ENCODE results near the gene GTF2H1.
A peak's percentile ranks its signal among the peaks of the same experiment; 100 is the strongest.

Gene GTF2H1

GRCh38 chr11:18321969-18322711 lies at the start of gene GTF2H1, which contains the start of gene HPS5:
Gene GTF2H1, plus strand, starts transcription at chr11:18322567. Its CDS starts 10,508 bp downstream, at chr11:18333075.
Gene HPS5, minus strand, starts transcription at chr11:18322140. Its CDS starts 4,282 bp downstream, at chr11:18317858.
- peak; percentile 99 for DNase-seq (ENCODE audit: low spot score)

DNA sequence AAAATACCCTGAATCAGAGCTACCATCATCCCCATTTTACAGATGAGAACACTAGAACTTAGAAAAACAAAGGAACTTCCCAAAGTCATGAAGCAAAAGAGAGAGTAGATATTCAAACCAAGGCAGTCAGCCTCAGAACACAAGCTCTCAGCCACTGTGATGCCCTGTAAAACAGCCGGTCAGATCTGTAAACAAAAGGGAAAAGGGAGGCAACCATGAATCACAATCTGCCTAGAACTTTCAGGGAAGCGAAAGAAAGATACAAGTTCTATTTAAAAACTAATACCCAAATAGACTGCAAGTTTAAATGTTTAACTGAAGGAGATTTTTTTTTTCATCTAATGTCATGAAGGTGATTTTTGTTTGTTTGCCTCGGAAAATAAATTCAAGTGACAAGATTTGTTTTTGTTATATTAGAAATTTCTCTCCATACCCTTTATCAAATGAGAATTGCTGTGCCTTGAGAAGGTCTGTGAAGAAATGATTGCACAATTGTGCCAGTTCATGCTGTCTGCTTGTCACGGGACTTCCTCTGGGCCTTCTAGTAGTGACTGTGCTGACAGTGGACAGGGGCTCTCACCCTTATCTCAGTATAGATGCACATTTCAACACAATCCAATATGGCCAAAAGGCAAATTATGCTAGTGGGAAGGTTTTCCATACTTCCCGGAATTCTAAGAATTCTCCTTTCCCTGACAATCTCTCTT lies 44.6 kb upstream of the GTF2H1 start:
- no peak for DNase-seq (ENCODE audit: low spot score)

GRCh38 chr11:18280438-18281045 lies 41.8 kb upstream of the GTF2H1 start:
- no peak for DNase-seq (ENCODE audit: low spot score)

- DNase-seq (ENCODE audit: low spot score) = no peak
Measured at GRCh38 chr11:18282626-18283025, 39.7 kb upstream of the GTF2H1 start.

DNA sequence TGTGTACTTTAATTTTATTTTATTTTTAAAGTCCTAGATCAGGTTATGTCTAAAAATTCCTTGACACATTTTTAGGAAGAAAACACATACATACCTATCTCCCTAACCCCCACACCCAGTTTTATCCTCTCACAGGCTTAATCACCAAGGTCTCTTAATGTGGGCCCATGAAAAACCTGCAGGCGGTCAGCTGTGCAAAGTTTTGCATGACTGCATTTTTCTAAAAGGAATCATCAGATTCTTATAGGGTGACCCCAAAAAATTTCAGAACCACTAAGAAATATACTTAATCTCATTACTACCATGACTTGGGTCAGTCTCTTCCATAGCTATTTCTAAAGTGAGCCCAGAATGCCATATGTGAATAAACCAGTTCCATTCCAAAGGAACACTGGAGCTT lies 36.5 kb upstream of the GTF2H1 start:
- DNase-seq (ENCODE audit: low spot score) = no peak

- DNase-seq (ENCODE audit: low spot score) = no peak
Measured at GRCh38 chr11:18288911-18289310, 33.5 kb upstream of the GTF2H1 start.

DNA sequence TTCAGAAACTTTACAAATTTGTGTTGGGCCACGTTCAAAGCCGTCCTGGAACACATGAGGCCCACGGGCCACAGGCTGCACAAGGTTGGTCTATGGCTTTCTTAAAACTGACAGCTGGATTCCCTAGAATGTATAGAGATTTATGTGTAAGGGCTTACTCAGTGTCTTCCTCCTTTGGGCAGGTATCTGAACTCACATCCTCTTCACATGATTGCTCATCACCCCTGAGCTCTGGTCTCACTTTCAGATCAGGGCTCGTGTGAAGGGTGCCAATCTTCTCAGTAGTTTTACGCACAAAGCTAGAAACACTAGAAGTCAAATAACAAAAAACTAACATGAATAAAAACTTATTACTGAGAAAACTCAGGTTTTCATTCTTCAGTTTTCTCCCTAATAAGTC lies 27.5 kb upstream of the GTF2H1 start:
- no peak for DNase-seq (ENCODE audit: low spot score)

GRCh38 chr11:18295316-18295715 lies 27.1 kb upstream of the GTF2H1 start:
- peak; percentile 60 for DNase-seq (ENCODE audit: low spot score)

DNA sequence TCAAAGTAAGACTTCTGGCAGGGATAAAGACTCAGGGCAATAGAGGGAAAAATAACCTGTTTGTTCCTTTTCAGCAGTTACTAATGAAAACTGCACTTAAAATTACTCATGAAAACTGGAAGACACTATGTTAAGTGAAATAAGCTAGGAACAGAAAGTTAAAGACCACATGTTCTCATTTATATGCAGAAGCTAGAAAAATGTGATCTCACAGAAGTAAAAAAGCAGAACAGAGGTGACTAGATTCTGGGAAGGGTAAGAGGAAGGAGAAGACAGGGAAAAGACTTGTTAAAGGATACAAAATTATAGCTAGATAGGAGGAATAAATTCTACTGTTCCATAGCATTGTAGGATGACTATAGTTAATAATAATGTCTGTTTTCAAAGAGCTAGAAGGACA lies 22.6 kb upstream of the GTF2H1 start:
- no peak for DNase-seq (ENCODE audit: low spot score)

- no peak for DNase-seq (ENCODE audit: low spot score)
Measured at GRCh38 chr11:18304745-18305144, 17.6 kb upstream of the GTF2H1 start.

DNA sequence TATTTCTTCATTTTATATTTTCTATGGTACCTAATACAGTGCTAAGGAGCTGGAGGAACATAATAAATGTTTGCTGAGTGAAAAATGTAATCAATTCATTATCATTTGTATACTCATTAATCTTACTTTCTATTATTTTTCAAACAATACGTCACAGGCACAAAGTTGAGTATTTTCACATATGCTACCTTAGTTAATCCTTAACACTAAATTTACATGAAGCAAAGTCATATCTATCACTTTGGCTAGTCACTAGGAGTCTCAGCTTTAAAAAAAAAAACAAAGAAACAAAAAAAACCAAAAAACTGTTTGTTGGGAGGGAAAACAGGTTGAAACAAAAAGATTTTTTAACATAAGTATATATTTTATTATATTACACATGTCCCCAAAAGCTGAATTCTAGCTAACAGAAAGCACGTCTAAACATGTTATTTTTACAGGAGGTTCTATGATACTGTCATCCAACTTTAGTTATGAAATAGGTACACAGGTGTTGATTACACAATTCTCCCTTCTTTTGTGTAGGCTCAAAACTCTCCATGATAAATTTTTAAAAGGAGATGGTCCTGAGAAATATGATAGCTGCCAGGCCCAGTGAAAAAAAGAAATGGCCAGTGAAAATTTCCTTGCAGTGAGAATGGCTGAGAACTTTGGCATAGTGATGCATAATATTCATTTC lies 14.8 kb upstream of the GTF2H1 start:
- no peak for DNase-seq (ENCODE audit: low spot score)

- no peak for DNase-seq (ENCODE audit: low spot score)
Measured at GRCh38 chr11:18308242-18308641, 14.1 kb upstream of the GTF2H1 start.

- DNase-seq (ENCODE audit: low spot score) = no peak
Measured at GRCh38 chr11:18309691-18310090, 12.7 kb upstream of the GTF2H1 start.

GRCh38 chr11:18310800-18311340 lies 11.5 kb upstream of the GTF2H1 start:
- DNase-seq (ENCODE audit: low spot score) = no peak

DNA sequence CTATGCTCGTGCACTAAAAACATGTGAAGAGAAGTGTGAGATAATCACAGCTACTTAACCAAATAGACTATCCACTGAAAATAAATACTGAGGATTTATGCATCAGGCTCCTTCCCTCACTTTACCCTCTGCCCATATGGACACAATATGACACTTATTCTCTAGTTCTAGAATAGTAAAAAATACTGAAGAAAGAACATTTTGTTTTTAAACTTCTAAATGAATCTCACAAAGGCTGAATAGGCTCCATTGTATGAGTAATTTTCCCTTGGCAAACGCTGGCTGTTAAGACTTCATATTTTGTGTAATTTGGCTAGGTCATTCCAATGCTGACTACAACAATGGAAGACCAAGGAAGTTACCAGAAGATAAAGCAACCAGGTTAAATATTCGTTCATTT lies 10.4 kb upstream of the GTF2H1 start:
- peak; percentile 81 for DNase-seq (ENCODE audit: low spot score)

- DNase-seq (ENCODE audit: low spot score) = peak; percentile 55
Measured at GRCh38 chr11:18312663-18313420, 9.5 kb upstream of the GTF2H1 start.

DNA sequence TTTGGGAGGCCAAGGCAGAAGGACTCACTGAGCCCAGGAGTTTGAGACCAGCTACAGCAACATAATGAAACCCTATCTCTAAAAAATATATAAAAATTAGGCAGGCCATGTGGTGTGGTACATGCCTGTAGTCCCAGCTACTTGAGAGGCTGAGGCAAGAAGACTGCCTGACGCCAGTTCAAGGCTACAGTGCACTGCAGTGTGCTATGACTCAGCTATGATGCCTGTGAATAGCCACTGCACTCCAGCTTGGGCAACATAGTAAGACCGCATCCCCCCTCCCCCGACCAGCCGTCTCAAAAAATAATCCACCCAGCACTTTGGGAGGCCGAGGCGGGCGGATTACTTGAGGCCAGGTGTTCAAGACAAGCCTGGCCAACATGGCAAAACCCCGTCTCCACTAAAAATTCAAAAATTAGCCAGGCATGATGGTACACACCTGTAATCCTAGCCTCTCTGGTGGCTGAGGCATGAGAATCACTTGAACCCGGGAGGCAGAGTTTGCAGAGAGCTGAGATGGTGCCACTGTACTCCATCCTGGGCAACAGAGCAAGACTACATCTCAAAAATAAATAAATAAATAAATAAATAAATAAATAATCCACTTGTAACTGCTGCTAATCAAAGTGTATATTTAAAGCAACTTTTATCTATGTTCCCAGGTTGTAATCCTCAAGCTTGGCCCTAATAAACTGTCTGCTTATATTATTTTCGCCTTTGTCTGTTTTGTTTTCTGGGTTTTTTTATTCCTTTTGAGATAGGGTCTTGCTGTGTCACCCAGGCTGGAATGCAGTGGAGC lies 8.2 kb upstream of the GTF2H1 start:
- no peak for DNase-seq (ENCODE audit: low spot score)

- DNase-seq (ENCODE audit: low spot score) = no peak
Measured at GRCh38 chr11:18314784-18315523, 7.4 kb upstream of the GTF2H1 start.

GRCh38 chr11:18315893-18316292 lies 6.5 kb upstream of the GTF2H1 start:
- DNase-seq (ENCODE audit: low spot score) = no peak

DNA sequence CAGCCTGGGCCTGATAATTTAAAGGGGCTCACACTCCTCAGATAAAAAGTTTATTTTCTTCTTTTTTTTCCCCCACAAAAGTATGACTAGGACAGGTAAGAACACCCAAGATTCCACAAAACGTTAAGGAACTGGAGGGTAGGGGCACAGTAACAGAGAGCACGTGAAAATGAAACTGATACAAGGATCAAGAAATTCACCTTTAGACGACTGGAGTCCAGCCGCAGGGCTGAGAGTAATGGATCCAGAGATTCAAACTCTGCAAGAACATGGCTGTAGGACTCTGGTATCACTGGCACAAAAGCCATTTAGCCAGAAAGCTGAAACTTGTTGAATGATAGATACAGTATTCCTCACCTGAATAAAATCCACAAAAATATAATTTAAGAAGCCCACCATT lies 4.8 kb upstream of the GTF2H1 start:
- no peak for DNase-seq (ENCODE audit: low spot score)

Measured in COLO829 (cell line).